Caco-2 (cell line): Measurements from ENCODE around the gene IDUA. TPM values are rescaled to one million over a fixed set of nuclear protein-coding genes. Genes with fewer than 3 reads are reported as not detected.

ENCODE experiments used
- BruUV-seq: library from RNA; stranded (reverse); fragments of 400-500 nt; replicated peaks from 2 replicates; lab custom pipeline; 2021; lab: Mats Ljungman, UMichigan
- CTCF ChIA-PET: fragments of 300-600 bp; sonication (Branson Sonifier 250); formaldehyde crosslinking; loops from one replicate; lab custom pipeline; 2022; ENCODE audit warnings: antibody characterized with exemption; lab: Charles Lee
- POLR2A ChIA-PET: fragments of 300-600 bp; sonication (Branson Sonifier 250); formaldehyde crosslinking; loops from one replicate; lab custom pipeline; 2022; ENCODE audit warnings: antibody characterized with exemption; lab: Charles Lee
- DNase-seq, 2 experiments: peaks; one replicate each; pipeline versions ENCODE4 v3.0.0 to v3.0.0-alpha.2; 2020 to 2022
- H3K27me3 ChIP-seq: replicated peaks from 2 replicates; pipeline ENCODE4 v1.6.0; 2011; ENCODE audit warnings: low read length; ENCODE audit not compliant: control insufficient read depth, insufficient read depth
- H3K36me3 ChIP-seq: 2 replicates; pipeline ENCODE4 v1.5.1; 2011; ENCODE audit warnings: low read length; ENCODE audit not compliant: control insufficient read depth, insufficient read depth
- H3K4me1 ChIP-seq: fragments of 250-450 bp; sonication (Bioruptor Pico); 2 replicates; pipeline ENCODE4 v1.5.1; 2020; ENCODE audit warnings: mild to moderate bottlenecking
- H3K4me3 ChIP-seq: 2 replicates; pipeline ENCODE4 v1.5.1; 2011; ENCODE audit warnings: low read depth, mild to moderate bottlenecking, control low read depth, low read length
- H3K9me3 ChIP-seq: fragments of 250-450 bp; sonication (Bioruptor Pico); 2 replicates; pipeline ENCODE4 v1.5.1; 2020; ENCODE audit warnings: mild to moderate bottlenecking, moderate library complexity
- H3K27ac Mint-ChIP-seq: one replicate; pipeline ENCODE4 v1.8.0; 2022; ENCODE audit warnings: mixed read lengths; ENCODE audit not compliant: unreplicated experiment
- H3K27me3 Mint-ChIP-seq: one replicate; pipeline ENCODE4 v1.8.0; 2022; ENCODE audit warnings: mixed read lengths; ENCODE audit not compliant: insufficient read depth, unreplicated experiment
- H3K36me3 Mint-ChIP-seq: one replicate; pipeline ENCODE4 v1.8.0; 2022; ENCODE audit warnings: mild to moderate bottlenecking, mixed read lengths; ENCODE audit not compliant: insufficient read depth, unreplicated experiment
- H3K4me1 Mint-ChIP-seq: one replicate; pipeline ENCODE4 v1.8.0; 2022; ENCODE audit warnings: low read depth, mixed read lengths; ENCODE audit not compliant: unreplicated experiment
- H3K4me3 Mint-ChIP-seq: one replicate; pipeline ENCODE4 v1.8.0; 2022; ENCODE audit warnings: mild to moderate bottlenecking, moderate library complexity, mixed read lengths; ENCODE audit not compliant: unreplicated experiment
- H3K9me3 Mint-ChIP-seq: one replicate; pipeline ENCODE4 v1.8.0; 2022; ENCODE audit warnings: mixed read lengths; ENCODE audit not compliant: unreplicated experiment
- intact Hi-C: fragments of 100-400 bp; cut with micrococcal nuclease; formaldehyde crosslinking; loops from one replicate; pipeline ENCODE4 v1.10.0; 2022; ENCODE audit not compliant: unreplicated experiment
- total RNA-seq: library from RNA; stranded (reverse); gene quantifications from 2 replicates; pipeline ENCODE4 v1.2.3, GENCODE V29; 2022
- TF ChIP-seq, protein P1 (sequence below), 2 experiments: fragments of 200-600 bp in 1 of 2; IDR thresholded peaks; 1 replicate in 1 of 2; 2 replicates in 1 of 2; pipeline versions ENCODE4 v1.5.1 to v1.8.0; 2011 to 2022; ENCODE audit warnings: antibody characterized with exemption in 1 of 2, control low read depth in 1 of 2, inconsistent platforms in 1 of 2, low read depth in 1 of 2, low read length in 1 of 2, mild to moderate bottlenecking in 1 of 2, moderate library complexity in 1 of 2; ENCODE audit not compliant: insufficient read depth in 1 of 2, severe bottlenecking in 1 of 2, unreplicated experiment in 1 of 2

Gene IDUA
- total RNA-seq, 1 experiment from 2014 or later = 26.9 TPM

DNA sequence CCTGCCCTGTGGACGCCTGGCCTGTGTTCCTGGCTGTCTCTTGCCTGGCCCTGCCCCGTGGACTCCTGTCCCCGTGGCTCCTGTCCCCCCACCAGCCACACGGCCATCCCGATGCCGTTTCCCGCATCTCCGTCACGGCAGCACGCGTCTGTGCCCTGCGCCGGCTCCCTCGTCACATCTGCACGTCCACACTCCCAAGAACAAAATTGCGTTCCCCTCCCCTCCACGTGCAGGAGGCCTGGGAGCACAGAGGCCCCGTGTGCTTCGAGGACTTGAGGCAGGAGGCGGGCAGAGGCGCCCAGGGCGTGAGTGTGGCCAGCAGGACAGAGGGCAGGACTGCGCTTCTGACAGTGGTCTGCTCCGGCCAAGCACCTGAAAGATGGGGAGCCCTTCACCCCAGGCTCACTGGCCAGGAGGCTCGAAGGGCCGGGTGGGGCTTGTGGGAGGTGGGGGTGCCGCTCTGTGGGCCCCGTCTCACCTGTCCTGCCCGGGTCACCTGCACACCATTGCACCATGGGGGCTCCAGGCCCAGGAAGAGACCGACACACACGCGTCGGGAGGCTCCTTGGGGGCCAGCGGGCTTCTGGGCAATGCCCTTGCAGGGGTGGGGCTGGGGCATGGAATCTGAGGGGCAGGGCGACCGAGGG lies 41.9 kb downstream of the IDUA start:
- DNase-seq = no peak
- no peaks in the 10 kb centered on the region for H3K4me1 Mint-ChIP-seq
- ChIA-PET POLR2A (no interaction called here), CTCF (no interaction called here)
- TF ChIP-seq, protein P1, sequence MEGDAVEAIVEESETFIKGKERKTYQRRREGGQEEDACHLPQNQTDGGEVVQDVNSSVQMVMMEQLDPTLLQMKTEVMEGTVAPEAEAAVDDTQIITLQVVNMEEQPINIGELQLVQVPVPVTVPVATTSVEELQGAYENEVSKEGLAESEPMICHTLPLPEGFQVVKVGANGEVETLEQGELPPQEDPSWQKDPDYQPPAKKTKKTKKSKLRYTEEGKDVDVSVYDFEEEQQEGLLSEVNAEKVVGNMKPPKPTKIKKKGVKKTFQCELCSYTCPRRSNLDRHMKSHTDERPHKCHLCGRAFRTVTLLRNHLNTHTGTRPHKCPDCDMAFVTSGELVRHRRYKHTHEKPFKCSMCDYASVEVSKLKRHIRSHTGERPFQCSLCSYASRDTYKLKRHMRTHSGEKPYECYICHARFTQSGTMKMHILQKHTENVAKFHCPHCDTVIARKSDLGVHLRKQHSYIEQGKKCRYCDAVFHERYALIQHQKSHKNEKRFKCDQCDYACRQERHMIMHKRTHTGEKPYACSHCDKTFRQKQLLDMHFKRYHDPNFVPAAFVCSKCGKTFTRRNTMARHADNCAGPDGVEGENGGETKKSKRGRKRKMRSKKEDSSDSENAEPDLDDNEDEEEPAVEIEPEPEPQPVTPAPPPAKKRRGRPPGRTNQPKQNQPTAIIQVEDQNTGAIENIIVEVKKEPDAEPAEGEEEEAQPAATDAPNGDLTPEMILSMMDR (IDR thresholded peaks at IDR 0.05; ENCODE audit: insufficient read depth in 1 of 2, low read depth in 1 of 2, low read length in 1 of 2, severe bottlenecking in 1 of 2, unreplicated experiment in 1 of 2) = no peak
- no peaks in the 10 kb centered on the region for H3K9me3 Mint-ChIP-seq
- Histone ChIP-seq H3K27me3 (no peaks in the 10 kb centered on the region), H3K36me3 (no peaks in the 10 kb centered on the region), H3K4me1 (no peaks in the 10 kb centered on the region), H3K9me3 (no peaks in the 10 kb centered on the region), H3K4me3 (no peak overlapping the region)
- H3K4me3 Mint-ChIP-seq = no peak overlapping the region
- BruUV-seq = no TSS peak
- no peaks in the 10 kb centered on the region for H3K27me3 Mint-ChIP-seq
- intact Hi-C loops = no loop called here
- H3K27ac Mint-ChIP-seq = no peak overlapping the region
- peaks cover 35% of the 10 kb centered on the region for H3K36me3 Mint-ChIP-seq

DNA sequence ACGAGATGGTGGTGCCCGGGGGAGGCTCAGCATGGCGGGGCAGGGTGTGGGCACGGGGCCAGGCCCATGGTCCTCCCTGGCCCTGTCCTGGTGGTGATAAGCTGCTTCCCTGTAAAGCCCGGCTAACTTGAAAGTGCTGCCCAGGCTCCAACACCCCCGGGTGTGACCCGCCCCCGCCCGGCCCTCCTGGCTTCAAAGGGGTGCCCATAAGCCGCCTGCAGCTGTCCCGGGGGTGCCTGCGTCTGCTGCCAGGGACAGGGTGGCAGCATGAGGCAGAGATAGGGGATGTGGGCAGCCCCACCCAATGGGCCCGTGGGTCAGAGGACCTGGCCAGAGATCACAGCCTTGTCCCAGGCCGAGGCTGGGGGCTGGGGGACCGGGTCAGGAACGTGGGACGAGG lies 42.7 kb downstream of the IDUA start:
- H3K27ac Mint-ChIP-seq = no peak overlapping the region
- CTCF ChIA-PET = no interaction called here
- POLR2A ChIA-PET = no interaction called here

DNA sequence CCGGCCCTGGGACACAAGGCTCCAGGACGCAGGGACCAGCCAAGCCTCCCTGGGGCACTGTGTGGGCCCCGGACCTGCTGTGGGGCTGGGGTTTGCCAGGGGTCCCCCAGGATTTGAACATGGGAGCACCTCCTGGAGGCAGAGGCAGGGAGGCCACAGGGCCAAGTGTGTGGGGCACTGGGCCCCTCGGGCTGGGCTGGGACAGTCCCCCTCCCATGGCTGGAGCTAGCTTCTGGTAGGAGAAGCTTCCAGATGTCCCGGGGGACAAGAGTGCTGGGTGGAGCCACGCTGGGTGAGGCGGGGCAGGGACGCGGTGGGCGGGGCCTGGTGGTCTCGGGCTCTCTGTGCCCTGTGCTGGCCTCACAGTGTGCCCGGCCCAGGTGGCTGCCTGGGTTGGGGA lies 43.2 kb downstream of the IDUA start:
- no TSS peak for BruUV-seq
- Mint-ChIP-seq H3K36me3 (peaks cover 29% of the 10 kb centered on the region), H3K9me3 (no peaks in the 10 kb centered on the region), H3K4me3 (no peak overlapping the region), H3K27ac (no peak overlapping the region), H3K4me1 (no peaks in the 10 kb centered on the region), H3K27me3 (no peaks in the 10 kb centered on the region)
- Histone ChIP-seq H3K4me1 (no peaks in the 10 kb centered on the region), H3K36me3 (no peaks in the 10 kb centered on the region), H3K4me3 (no peak overlapping the region), H3K27me3 (no peaks in the 10 kb centered on the region), H3K9me3 (no peaks in the 10 kb centered on the region)
- intact Hi-C loops = no loop called here
- CTCF ChIA-PET = no interaction called here
- no peak for DNase-seq
- POLR2A ChIA-PET = no interaction called here
- TF ChIP-seq, protein P1 (IDR thresholded peaks at IDR 0.05; ENCODE audit: insufficient read depth in 1 of 2, low read depth in 1 of 2, low read length in 1 of 2, severe bottlenecking in 1 of 2, unreplicated experiment in 1 of 2) = no peak

More for the DNA sequence above, 42.7 kb downstream of the IDUA start:
- Mint-ChIP-seq H3K36me3 (peaks cover 34% of the 10 kb centered on the region), H3K4me3 (no peak overlapping the region), H3K9me3 (no peaks in the 10 kb centered on the region), H3K4me1 (no peaks in the 10 kb centered on the region), H3K27me3 (no peaks in the 10 kb centered on the region)
- no peak for DNase-seq
- H3K4me1 ChIP-seq = no peaks in the 10 kb centered on the region
- H3K36me3 ChIP-seq = no peaks in the 10 kb centered on the region
- H3K9me3 ChIP-seq = no peaks in the 10 kb centered on the region
- no peaks in the 10 kb centered on the region for H3K27me3 ChIP-seq
- TF ChIP-seq, protein P1 (IDR thresholded peaks at IDR 0.05; ENCODE audit: insufficient read depth in 1 of 2, low read depth in 1 of 2, low read length in 1 of 2, severe bottlenecking in 1 of 2, unreplicated experiment in 1 of 2) = no peak
- no TSS peak for BruUV-seq
- H3K4me3 ChIP-seq = no peak overlapping the region
- intact Hi-C loops = no loop called here
